Suprapubic skin (tissue), 4 donors: Measurements from ENCODE around the gene ARL4D. TPM values are rescaled to one million over a fixed set of nuclear protein-coding genes. Genes with fewer than 3 reads are reported as not detected.
A peak's percentile ranks its signal among the peaks of the same experiment; 100 is the strongest.
"Not testable (repeated sequence)": the region's sequence is repeated elsewhere in the genome, so short reads cannot be mapped to it uniquely, and the experiment has no call there.

Experiments
- DNase-seq, 2 donors: peaks; one replicate each; pipeline ENCODE4 v3.0.0-alpha.2; 2019; ENCODE audit warnings: low spot score in 2 of 2
- H3K27ac ChIP-seq: fragments of 200-600 bp; sonication (generic); one replicate; pipeline ENCODE4 v1.5.1; 2019
- H3K27me3 ChIP-seq: fragments of 200-600 bp; sonication (generic); one replicate; pipeline ENCODE4 v1.5.1; 2019
- H3K36me3 ChIP-seq: fragments of 200-600 bp; sonication (generic); one replicate; pipeline ENCODE4 v1.5.1; 2019
- H3K4me1 ChIP-seq: fragments of 200-600 bp; sonication (generic); one replicate; pipeline ENCODE4 v1.5.1; 2019
- H3K4me3 ChIP-seq: fragments of 200-600 bp; sonication (generic); one replicate; pipeline ENCODE4 v1.5.1; 2019; ENCODE audit warnings: mild to moderate bottlenecking
- H3K9me3 ChIP-seq: fragments of 200-600 bp; sonication (generic); one replicate; pipeline ENCODE4 v1.5.1; 2019
- EP300 ChIP-seq: sonication (generic); formaldehyde crosslinking; IDR thresholded peaks from one replicate; pipeline ENCODE4 v1.6.1; 2017; ENCODE audit warnings: antibody characterized with exemption
- POLR2A ChIP-seq, 2 donors: fragments of 450-650 bp; IDR thresholded peaks; one replicate each; pipeline ENCODE4 v1.6.1; 2017; ENCODE audit warnings: antibody characterized with exemption in 2 of 2, mild to moderate bottlenecking in 2 of 2, moderate library complexity in 2 of 2
- POLR2AphosphoS5 ChIP-seq, 3 donors: sonication (generic); formaldehyde crosslinking; IDR thresholded peaks; one replicate each; pipeline ENCODE4 v1.6.1; 2017; ENCODE audit warnings: antibody characterized with exemption in 3 of 3
- WGBS: methylation state at CpG from one replicate; pipeline ENCODE4 v1.1.5; 2018; 5-methylcytosine and 5-hydroxymethylcytosine counted together
- total RNA-seq, 4 donors: library from RNA; depleted of rRNA; stranded (reverse); fragments of >200 nt; gene quantifications; one replicate each; pipeline ENCODE4 v1.1.0, GENCODE V29; 2016
- TF ChIP-seq, protein P1 (sequence below), 2 donors: fragments of 200-600 bp in 1 of 2; fragments of 450-650 bp in 1 of 2; sonication (generic) in 1 of 2; IDR thresholded peaks; one replicate each; pipeline ENCODE4 v1.5.1; 2016 to 2019; ENCODE audit warnings: antibody characterized with exemption in 2 of 2, mild to moderate bottlenecking in 1 of 2, moderate library complexity in 1 of 2

ARL4D gene
- total RNA-seq, 4 donors from 2014 or later: 26.7 to 50.9 (median 32.2) TPM

DNA sequence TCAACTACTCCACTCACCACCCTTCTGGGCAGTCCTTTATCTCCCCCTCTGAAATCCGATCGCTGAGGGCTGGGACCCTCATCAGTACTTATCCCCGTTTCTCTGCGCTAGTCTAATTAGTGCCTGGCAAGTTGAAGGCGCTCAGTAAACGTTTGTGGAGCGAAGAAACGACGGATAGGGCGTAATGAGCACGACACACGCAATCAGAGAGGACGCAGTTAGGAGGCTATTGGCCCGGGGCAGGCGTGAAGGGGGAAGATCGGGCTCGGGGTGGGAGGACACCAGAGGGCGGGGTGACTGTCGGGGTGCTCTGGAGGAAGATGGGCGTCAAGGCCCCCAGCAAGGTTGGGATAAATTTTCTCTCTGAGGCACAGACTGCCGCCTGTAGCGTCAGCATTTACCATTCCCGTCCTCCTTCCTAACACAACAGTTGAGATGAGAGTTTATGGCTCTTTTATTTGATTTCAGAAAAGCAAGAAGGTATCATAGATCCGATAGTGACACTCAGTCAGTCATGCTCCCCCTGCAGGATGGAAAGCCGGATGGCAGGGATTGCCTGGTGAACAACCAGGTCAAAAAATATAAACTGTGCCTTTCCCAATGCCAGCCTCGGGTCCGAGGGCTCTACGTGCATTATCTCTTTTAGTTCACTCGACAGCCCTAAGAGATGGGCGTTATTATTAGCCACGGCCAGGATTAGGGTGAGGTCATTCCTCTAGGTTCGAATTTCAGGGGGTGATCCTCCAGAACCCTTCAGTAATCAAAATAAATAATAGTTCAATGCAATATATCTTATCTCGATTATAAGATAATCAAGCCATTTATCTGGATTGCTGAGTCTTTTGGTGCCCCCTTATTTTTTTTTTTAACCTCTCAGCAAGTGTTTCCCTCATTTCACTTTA lies 9.5 kb upstream of the ARL4D start:
- Histone ChIP-seq H3K4me1 (peaks cover 48% of the 10 kb centered on the region), H3K36me3 (no peaks in the 10 kb centered on the region), H3K4me3 (peak overlapping the region; percentile 73), H3K27me3 (no peaks in the 10 kb centered on the region), H3K9me3 (no peaks in the 10 kb centered on the region), H3K27ac (peak overlapping the region; percentile 99)
- DNase-seq: peak; percentile 94 to 95
- TF ChIP-seq POLR2AphosphoS5 (IDR thresholded peaks at IDR 0.05) (peak; percentile 19 to 71 (median 21)), POLR2A (IDR thresholded peaks at IDR 0.05) (peak in 1 of 2 donors; percentile 74), EP300 (no peak)
- TF ChIP-seq, protein P1, sequence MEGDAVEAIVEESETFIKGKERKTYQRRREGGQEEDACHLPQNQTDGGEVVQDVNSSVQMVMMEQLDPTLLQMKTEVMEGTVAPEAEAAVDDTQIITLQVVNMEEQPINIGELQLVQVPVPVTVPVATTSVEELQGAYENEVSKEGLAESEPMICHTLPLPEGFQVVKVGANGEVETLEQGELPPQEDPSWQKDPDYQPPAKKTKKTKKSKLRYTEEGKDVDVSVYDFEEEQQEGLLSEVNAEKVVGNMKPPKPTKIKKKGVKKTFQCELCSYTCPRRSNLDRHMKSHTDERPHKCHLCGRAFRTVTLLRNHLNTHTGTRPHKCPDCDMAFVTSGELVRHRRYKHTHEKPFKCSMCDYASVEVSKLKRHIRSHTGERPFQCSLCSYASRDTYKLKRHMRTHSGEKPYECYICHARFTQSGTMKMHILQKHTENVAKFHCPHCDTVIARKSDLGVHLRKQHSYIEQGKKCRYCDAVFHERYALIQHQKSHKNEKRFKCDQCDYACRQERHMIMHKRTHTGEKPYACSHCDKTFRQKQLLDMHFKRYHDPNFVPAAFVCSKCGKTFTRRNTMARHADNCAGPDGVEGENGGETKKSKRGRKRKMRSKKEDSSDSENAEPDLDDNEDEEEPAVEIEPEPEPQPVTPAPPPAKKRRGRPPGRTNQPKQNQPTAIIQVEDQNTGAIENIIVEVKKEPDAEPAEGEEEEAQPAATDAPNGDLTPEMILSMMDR (IDR thresholded peaks at IDR 0.05): peak; percentile 85 to 91
- 2% methylated on average over 33 of the region's 33 CpGs for WGBS

DNA sequence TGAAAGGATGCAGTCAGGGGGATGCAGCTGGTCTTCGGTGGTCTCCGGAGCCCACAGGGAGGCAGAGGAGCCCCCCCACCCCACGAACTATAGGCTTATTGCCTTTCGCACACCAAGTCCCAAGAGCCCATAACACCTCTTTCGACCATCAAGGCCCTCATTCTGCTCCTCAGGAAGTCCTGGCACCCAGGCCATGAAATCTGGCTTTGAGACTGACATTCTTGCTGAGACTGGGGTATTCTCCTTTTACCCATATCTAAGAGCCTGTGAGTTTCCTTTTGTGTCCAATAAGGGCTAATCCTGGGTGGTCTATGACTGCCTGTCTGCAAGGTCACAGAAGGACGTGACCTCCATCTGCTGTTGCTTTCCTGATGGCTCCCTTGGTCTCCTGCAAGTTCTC lies 6.4 kb upstream of the ARL4D start:
- H3K4me3 ChIP-seq: no peak overlapping the region
- H3K27ac ChIP-seq: no peak overlapping the region
- peaks cover 36% of the 10 kb centered on the region for H3K4me1 ChIP-seq
- H3K27me3 ChIP-seq: no peaks in the 10 kb centered on the region
- DNase-seq: no peak
- no peaks in the 10 kb centered on the region for H3K36me3 ChIP-seq
- 94% methylated on average over 6 of the region's 6 CpGs for WGBS
- TF ChIP-seq, protein P1 (IDR thresholded peaks at IDR 0.05): no peak
- TF ChIP-seq POLR2A (IDR thresholded peaks at IDR 0.05) (no peak), POLR2AphosphoS5 (IDR thresholded peaks at IDR 0.05) (no peak), EP300 (no peak)
- no peaks in the 10 kb centered on the region for H3K9me3 ChIP-seq

DNA sequence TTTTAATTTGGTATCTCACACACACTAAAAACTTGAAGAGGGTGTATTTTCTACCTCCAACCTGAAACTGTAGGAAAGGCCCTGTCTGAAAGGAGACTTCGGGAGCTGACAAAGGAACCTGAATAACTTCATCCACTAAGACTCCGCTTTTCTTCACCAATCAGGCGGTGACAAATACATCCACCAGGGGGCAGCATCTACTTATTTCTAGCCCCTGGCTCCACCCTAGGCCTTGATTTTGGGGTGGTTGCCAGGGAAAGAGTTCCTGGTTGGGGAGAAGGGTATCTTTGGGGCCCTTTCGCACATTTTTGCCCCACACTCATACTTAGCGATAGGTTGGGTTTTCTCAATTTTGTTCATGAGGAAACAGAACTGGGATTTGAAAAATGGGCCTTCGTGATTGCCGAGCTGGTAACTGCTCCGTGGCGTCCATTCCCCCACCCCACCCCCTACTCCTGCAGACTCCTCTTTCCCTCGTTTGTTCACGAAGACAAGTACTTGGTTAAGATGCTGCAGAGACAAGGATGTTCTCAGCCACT lies 4.8 kb upstream of the ARL4D start:
- no peaks in the 10 kb centered on the region for H3K9me3 ChIP-seq
- no peak for TF ChIP-seq EP300
- TF ChIP-seq, protein P1 (IDR thresholded peaks at IDR 0.05): peak; percentile 79 to 99
- TF ChIP-seq POLR2AphosphoS5 (IDR thresholded peaks at IDR 0.05): peak in 2 of 3 donors; percentile 65 to 72
- H3K4me1 ChIP-seq: peaks cover 37% of the 10 kb centered on the region
- H3K36me3 ChIP-seq: no peaks in the 10 kb centered on the region
- H3K27ac ChIP-seq: no peak overlapping the region
- no peaks in the 10 kb centered on the region for H3K27me3 ChIP-seq
- H3K4me3 ChIP-seq: no peak overlapping the region
- 21% methylated on average over 11 of the region's 11 CpGs for WGBS
- peak; percentile 96 to 97 for DNase-seq

DNA sequence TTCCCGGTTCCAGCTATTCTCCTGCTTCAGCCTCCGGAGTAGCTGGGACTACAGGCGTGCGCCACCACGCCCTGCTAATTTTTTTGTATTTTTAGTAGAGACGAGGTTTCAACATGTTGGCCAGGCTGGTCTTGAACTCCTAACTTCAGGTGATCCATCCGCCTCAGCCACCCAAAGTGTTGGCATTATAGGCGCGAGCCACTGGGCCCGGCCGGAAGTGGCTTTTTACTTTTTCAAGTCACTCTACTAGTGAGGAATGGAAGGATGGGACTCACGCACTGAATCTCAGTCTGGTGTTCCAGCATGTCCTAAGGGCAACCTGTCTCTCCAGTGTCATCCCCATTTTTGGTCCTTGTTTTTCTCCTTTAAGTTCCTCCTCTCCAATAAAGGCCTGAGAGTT lies 4.1 kb upstream of the ARL4D start:
- WGBS: 90% methylated on average over 12 of the region's 12 CpGs
- H3K4me1 ChIP-seq: peaks cover 36% of the 10 kb centered on the region

DNA sequence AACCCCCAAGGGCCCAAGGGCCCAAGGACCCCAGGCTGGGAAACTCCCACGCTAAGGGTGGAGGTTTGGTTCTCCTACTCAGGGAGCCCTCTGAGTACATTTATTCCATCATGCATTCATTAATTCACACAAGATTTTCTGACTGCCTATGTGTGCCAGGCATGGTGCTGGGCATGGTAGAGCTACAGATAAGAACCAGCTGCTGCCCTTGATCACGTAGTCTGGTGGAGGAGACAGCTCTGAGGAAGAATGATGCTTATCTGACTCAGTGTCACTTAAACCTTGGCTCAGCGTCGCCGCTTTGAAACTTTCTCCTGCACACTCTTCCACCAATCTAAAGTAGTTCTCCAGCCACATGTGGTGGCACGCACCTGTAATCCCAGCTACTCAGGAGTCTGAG lies 3.6 kb upstream of the ARL4D start:
- Histone ChIP-seq H3K4me3 (no peak overlapping the region), H3K9me3 (no peaks in the 10 kb centered on the region), H3K4me1 (peaks cover 37% of the 10 kb centered on the region), H3K27me3 (no peaks in the 10 kb centered on the region), H3K36me3 (no peaks in the 10 kb centered on the region), H3K27ac (no peak overlapping the region)
- DNase-seq: no peak
- TF ChIP-seq, protein P1 (IDR thresholded peaks at IDR 0.05): no peak
- 88% methylated on average over 5 of the region's 6 CpGs for WGBS

More for the DNA sequence above, 4.1 kb upstream of the ARL4D start:
- not testable (repeated sequence) for H3K4me3 ChIP-seq, H3K9me3 ChIP-seq, H3K36me3 ChIP-seq, H3K27ac ChIP-seq, DNase-seq, H3K27me3 ChIP-seq
